ENCODE measurements around the gene LARP4. TPM values are rescaled to one million over a fixed set of nuclear protein-coding genes. Genes with fewer than 3 reads are reported as not detected.

The LARP4 gene
- total and polyA plus RNA-seq, 12 donors: 9.4 to 111 (median 52.8) TPM

GRCh38 chr12:50453872-50454271, 53.2 kb downstream of the LARP4 start:
- Histone ChIP-seq H3K36me3 (replicated peaks in 1 of 2) (peaks cover 0 to 54% of the 10 kb centered on the region in 2 donors), H3K9me3 (replicated peaks in 1 of 3) (no peaks in the 10 kb centered on the region), H3K27ac (no peak overlapping the region), H3K27me3 (no peaks in the 10 kb centered on the region), H3K4me1 (replicated peaks in 1 of 2) (no peaks in the 10 kb centered on the region), H3K4me3 (no peak overlapping the region)
- no peak for DNase-seq
- 96 to 98% (median 97%) methylated on average over 5 of the region's 5 CpGs for WGBS, 4 donors
- no peak for TF ChIP-seq POLR2A (IDR thresholded peaks at IDR 0.05)
- TF ChIP-seq, protein P1, sequence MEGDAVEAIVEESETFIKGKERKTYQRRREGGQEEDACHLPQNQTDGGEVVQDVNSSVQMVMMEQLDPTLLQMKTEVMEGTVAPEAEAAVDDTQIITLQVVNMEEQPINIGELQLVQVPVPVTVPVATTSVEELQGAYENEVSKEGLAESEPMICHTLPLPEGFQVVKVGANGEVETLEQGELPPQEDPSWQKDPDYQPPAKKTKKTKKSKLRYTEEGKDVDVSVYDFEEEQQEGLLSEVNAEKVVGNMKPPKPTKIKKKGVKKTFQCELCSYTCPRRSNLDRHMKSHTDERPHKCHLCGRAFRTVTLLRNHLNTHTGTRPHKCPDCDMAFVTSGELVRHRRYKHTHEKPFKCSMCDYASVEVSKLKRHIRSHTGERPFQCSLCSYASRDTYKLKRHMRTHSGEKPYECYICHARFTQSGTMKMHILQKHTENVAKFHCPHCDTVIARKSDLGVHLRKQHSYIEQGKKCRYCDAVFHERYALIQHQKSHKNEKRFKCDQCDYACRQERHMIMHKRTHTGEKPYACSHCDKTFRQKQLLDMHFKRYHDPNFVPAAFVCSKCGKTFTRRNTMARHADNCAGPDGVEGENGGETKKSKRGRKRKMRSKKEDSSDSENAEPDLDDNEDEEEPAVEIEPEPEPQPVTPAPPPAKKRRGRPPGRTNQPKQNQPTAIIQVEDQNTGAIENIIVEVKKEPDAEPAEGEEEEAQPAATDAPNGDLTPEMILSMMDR (IDR thresholded peaks at IDR 0.05): no peak
- intact Hi-C loops (cut with DNase I): no loop called here

DNA sequence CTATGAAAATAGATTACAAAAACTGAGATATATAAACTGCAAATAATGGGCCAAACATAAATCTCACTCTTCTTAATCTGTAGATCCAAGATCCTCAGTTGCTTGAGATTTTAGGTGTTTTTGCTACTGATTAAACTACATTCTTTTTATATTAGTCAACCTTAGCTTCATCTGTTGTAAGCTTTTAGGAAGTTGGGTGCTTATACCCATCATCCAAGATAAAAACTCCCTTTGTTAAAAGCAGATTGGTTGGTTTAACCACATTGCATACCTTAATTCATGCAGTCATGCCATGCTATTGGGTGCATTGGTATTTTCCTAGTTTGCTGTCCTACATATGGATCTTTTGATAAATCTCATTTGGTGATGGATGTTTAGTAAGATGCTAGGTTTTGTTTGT, 57.9 kb downstream of the LARP4 start:
- peaks cover 0 to 51% of the 10 kb centered on the region in 2 donors for H3K36me3 ChIP-seq (replicated peaks in 1 of 2)
- DNase-seq: no peak
- no peaks in the 10 kb centered on the region for H3K9me3 ChIP-seq (replicated peaks in 1 of 3)
- H3K27ac ChIP-seq: no peak overlapping the region
- no peaks in the 10 kb centered on the region for H3K27me3 ChIP-seq
- TF ChIP-seq POLR2A (IDR thresholded peaks at IDR 0.05): no peak
- TF ChIP-seq, protein P1 (IDR thresholded peaks at IDR 0.05): no peak
- no peak overlapping the region for H3K4me3 ChIP-seq
- intact Hi-C loops (cut with DNase I): no loop called here
- no peaks in the 10 kb centered on the region for H3K4me1 ChIP-seq (replicated peaks in 1 of 2)

- no peaks in the 10 kb centered on the region for H3K27me3 ChIP-seq
- peaks cover 0 to 78% of the 10 kb centered on the region in 2 donors for H3K36me3 ChIP-seq (replicated peaks in 1 of 2)
- no peaks in the 10 kb centered on the region for H3K4me1 ChIP-seq (replicated peaks in 1 of 2)
- intact Hi-C loops (cut with DNase I): no loop called here
- H3K27ac ChIP-seq: no peak overlapping the region
- 95 to 100% (median 96%) methylated on average over 3 of the region's 3 CpGs for WGBS, 4 donors
- DNase-seq: no peak
- H3K9me3 ChIP-seq (replicated peaks in 1 of 3): no peaks in the 10 kb centered on the region
- TF ChIP-seq, protein P1 (IDR thresholded peaks at IDR 0.05): no peak
- TF ChIP-seq POLR2A (IDR thresholded peaks at IDR 0.05): no peak
- no peak overlapping the region for H3K4me3 ChIP-seq
These were observed 66.8 kb downstream of the LARP4 start for GRCh38 chr12:50467439-50467838.

- H3K36me3 ChIP-seq (replicated peaks in 1 of 2): peaks cover 0 to 39% of the 10 kb centered on the region in 2 donors
- H3K4me1 ChIP-seq (replicated peaks in 1 of 2): no peaks in the 10 kb centered on the region
These were observed 76.7 kb downstream of the LARP4 start for GRCh38 chr12:50477241-50477832.

More at GRCh38 chr12:50477241-50477832, 76.7 kb downstream of the LARP4 start:
- H3K27me3 ChIP-seq: no peaks in the 10 kb centered on the region
- no peak for DNase-seq
- H3K27ac ChIP-seq: no peak overlapping the region
- H3K9me3 ChIP-seq (replicated peaks in 1 of 3): peaks cover 0 to 8% (median 0%) of the 10 kb centered on the region in 3 donors
- TF ChIP-seq, protein P1 (IDR thresholded peaks at IDR 0.05): no peak
- TF ChIP-seq POLR2A (IDR thresholded peaks at IDR 0.05): no peak
- H3K4me3 ChIP-seq: no peak overlapping the region
- intact Hi-C loops (cut with DNase I): no loop called here
- 79 to 92% (median 89%) methylated on average over 1 of the region's 1 CpG for WGBS, 4 donors
